WTC11 (cell line): ENCODE measurements around the gene LYRM4.

ENCODE experiments used
- CREB1 ChIP-seq: sonication (generic); formaldehyde crosslinking; IDR thresholded peaks from 2 replicates; pipeline ENCODE4 v1.8.0; 2023; ENCODE audit warnings: mild to moderate bottlenecking, missing genetic modification reagents
- CREM ChIP-seq: sonication (generic); formaldehyde crosslinking; IDR thresholded peaks from 2 replicates; pipeline ENCODE4 v1.8.1; 2022; ENCODE audit warnings: mild to moderate bottlenecking, missing genetic modification reagents, moderate library complexity
- EMX1 ChIP-seq: fragments of 250-450 bp; sonication (Bioruptor Pico); IDR thresholded peaks from 2 replicates; pipeline ENCODE4 v1.8.0; 2021; ENCODE audit warnings: mild to moderate bottlenecking
- GTF2I ChIP-seq: fragments of 250-450 bp; sonication (Bioruptor Pico); conservative IDR thresholded peaks from 2 replicates; pipeline ENCODE4 v1.4.0; 2021; ENCODE audit warnings: mild to moderate bottlenecking
- NR2C2 ChIP-seq: sonication (generic); formaldehyde crosslinking; IDR thresholded peaks from 2 replicates; pipeline ENCODE4 v1.8.0; 2022; ENCODE audit warnings: mild to moderate bottlenecking, missing genetic modification reagents
- TF ChIP-seq, protein P1 (sequence below): fragments of 200-600 bp; IDR thresholded peaks from 2 replicates; pipeline ENCODE4 v1.8.0; 2022; ENCODE audit warnings: antibody characterized with exemption
- TF ChIP-seq, protein P2 (sequence below): sonication (generic); formaldehyde crosslinking; IDR thresholded peaks from 2 replicates; pipeline ENCODE4 v1.8.0; 2022; ENCODE audit warnings: mild to moderate bottlenecking, missing genetic modification reagents
- TF ChIP-seq, protein P3 (sequence below): sonication (generic); formaldehyde crosslinking; IDR thresholded peaks from 2 replicates; pipeline ENCODE4 v1.8.1; 2022; ENCODE audit warnings: mild to moderate bottlenecking, missing genetic modification reagents, moderate library complexity, borderline replicate concordance
- TF ChIP-seq, protein P4 (sequence below): sonication (generic); formaldehyde crosslinking; IDR thresholded peaks from 2 replicates; pipeline ENCODE4 v1.8.1; 2022; ENCODE audit warnings: low read depth, mild to moderate bottlenecking, moderate library complexity, missing genetic modification reagents, borderline replicate concordance

DNA sequence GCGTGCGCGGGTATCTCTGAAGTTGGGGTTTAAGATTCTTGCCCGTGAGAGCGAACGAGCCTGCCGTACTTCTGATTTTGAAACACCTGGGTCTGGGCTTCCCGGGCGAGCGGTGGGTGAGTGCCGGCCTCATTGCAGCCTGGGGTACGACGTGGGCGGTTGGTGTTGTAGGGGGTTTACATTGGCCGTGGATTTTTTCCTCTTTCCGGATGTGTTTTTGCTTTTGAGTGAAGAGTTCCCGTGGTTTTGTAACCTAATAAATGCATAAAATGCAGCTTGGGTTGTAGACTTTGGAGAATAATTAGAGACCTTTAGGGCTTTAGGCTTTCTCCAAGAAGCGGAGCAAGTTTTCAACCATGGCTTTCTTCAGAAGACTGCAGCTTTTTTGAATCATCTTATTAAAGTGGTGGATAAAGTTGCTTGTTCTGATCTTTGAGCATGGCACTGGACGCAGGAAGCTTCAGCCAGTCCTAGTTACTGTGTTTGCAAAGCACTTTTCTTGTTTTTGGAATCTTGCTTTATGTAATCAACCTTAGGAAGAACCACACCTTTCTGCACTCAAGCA is 877 bp upstream of the LYRM4 start:
- TF ChIP-seq, protein P1, sequence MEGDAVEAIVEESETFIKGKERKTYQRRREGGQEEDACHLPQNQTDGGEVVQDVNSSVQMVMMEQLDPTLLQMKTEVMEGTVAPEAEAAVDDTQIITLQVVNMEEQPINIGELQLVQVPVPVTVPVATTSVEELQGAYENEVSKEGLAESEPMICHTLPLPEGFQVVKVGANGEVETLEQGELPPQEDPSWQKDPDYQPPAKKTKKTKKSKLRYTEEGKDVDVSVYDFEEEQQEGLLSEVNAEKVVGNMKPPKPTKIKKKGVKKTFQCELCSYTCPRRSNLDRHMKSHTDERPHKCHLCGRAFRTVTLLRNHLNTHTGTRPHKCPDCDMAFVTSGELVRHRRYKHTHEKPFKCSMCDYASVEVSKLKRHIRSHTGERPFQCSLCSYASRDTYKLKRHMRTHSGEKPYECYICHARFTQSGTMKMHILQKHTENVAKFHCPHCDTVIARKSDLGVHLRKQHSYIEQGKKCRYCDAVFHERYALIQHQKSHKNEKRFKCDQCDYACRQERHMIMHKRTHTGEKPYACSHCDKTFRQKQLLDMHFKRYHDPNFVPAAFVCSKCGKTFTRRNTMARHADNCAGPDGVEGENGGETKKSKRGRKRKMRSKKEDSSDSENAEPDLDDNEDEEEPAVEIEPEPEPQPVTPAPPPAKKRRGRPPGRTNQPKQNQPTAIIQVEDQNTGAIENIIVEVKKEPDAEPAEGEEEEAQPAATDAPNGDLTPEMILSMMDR, result no peak
- TF ChIP-seq CREM (CRISPR knock-in tag), result no peak
- no peak for TF ChIP-seq CREB1 (CRISPR knock-in tag)
- TF ChIP-seq, protein P2, sequence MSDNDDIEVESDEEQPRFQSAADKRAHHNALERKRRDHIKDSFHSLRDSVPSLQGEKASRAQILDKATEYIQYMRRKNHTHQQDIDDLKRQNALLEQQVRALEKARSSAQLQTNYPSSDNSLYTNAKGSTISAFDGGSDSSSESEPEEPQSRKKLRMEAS (CRISPR knock-in tag), result peak; percentile 37; the same call in 1 of the 2 replicates
- TF ChIP-seq GTF2I, result no peak
- TF ChIP-seq EMX1, result no peak
- TF ChIP-seq NR2C2, result no peak
- TF ChIP-seq, protein P3, sequence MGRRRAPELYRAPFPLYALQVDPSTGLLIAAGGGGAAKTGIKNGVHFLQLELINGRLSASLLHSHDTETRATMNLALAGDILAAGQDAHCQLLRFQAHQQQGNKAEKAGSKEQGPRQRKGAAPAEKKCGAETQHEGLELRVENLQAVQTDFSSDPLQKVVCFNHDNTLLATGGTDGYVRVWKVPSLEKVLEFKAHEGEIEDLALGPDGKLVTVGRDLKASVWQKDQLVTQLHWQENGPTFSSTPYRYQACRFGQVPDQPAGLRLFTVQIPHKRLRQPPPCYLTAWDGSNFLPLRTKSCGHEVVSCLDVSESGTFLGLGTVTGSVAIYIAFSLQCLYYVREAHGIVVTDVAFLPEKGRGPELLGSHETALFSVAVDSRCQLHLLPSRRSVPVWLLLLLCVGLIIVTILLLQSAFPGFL, result no peak
- TF ChIP-seq, protein P4, sequence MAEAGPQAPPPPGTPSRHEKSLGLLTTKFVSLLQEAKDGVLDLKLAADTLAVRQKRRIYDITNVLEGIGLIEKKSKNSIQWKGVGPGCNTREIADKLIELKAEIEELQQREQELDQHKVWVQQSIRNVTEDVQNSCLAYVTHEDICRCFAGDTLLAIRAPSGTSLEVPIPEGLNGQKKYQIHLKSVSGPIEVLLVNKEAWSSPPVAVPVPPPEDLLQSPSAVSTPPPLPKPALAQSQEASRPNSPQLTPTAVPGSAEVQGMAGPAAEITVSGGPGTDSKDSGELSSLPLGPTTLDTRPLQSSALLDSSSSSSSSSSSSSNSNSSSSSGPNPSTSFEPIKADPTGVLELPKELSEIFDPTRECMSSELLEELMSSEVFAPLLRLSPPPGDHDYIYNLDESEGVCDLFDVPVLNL (CRISPR knock-in tag), result no peak
